NCI-H187 treated with DMSO at 0.1 percent for 48 hours (cell line): Measurements from ENCODE around the gene DEFB121.

Experiments
- DNase-seq: peaks from one replicate; lab custom pipeline; 2025; lab: John Stamatoyannopoulos, UW

Gene DEFB121

DNA sequence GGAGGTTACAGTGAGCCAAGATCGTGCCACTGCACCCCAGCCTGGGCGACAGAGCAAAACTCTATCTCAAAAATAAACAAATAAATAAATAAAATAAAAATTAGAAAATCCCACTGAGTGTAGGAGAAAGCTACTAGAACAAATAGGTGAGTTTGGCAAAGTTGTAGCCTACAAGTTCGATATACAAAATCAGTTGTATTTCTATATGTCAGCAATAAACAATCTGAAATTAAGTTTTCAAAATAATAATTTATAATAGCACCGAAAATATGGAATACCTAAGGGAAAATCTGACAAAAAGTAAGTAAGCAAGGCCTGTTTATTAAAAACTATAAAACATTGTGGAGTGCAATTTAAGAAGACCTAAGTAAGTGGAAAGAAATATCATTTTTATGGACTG is 42.7 kb downstream of the DEFB121 start:
- DNase-seq = no peak

DNA sequence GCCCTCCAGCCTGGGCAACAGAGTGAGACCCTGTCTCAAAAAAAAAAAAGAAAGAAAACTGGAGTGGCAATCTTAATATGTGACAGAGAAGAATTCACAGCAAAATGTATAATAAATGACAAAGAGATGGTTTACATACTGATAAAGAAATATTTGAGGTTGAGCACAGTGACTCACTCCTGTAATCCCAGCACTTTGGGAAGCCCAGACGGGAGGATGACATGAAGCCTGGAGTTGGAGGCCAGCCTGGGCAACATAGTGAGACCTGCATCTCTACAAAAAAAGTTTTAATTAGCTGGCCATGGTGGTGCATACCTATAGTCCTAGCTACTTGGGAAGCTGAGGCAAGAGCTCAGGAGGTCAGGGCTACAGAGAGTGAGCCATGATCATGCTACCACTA is 50.0 kb downstream of the DEFB121 start:
- no peak for DNase-seq
